ENCODE data around the gene SNX10.
A peak's percentile ranks its signal among the peaks of the same experiment; 100 is the strongest.

Gene SNX10

DNA sequence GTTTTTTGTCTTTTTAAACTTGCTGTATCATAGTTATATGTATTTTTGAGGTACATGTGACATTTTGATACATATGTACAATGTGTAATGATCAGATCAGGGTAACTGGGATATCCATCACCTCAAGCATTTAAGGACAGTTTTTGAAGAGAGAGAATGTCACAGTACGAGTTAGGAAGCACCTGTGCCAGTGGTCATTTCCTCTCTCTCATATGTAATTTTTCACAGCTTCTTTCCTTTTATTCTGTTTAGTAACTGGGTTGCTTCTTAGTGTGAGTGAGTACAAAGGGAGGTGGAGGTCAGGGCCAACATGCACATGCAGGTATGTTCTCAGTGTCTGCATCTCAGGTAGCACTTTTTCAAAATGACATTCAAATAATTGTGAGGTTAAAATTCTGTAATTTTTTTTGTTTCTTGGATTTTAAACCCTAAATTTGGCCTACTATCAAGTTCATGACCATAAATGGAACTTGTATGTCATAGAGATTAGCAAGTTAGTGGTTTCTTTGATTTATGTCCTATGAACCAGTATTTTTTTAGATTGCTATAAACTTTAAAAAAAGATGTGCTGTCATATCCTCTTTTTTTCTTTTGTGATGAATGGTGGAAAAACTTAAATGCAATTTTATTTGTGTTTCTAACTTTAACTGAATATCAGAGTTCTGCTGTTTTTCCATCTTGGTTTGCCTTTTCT is 42.7 kb downstream of the SNX10 start:
- DNase-seq (ENCODE audit: low spot score), result no peak
- FAIRE-seq, result no peak

DNA sequence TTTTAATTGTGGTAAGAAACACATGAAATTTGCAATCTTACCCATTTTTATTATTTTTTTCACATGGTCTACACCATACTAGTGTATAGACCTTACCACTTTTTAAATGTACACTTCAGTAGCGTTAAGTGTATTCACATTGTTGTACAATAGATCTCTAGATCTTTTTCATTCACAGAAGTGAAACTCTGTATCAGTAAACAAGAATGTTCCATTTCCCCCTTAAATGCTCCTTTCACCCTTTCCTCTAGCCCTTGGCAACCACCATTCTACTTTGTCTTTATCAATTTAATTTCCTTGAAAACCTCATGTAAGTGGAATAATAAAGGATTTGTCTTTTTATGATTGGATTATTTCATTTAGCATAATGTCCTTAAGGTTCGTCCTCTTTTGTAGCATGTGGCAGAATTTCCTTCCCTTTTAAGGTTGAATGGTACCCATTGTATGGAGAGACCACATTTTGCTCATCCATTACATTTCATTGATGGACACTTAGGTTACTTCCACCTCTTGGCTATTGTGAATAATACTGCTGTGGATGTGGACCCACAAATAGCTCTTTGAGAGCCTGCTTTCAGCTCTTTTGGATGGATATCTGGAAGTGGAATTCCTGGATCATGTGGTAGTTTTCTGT is 45.7 kb downstream of the SNX10 start:
- DNase-seq (ENCODE audit: low spot score), result no peak
- FAIRE-seq, result no peak

DNA sequence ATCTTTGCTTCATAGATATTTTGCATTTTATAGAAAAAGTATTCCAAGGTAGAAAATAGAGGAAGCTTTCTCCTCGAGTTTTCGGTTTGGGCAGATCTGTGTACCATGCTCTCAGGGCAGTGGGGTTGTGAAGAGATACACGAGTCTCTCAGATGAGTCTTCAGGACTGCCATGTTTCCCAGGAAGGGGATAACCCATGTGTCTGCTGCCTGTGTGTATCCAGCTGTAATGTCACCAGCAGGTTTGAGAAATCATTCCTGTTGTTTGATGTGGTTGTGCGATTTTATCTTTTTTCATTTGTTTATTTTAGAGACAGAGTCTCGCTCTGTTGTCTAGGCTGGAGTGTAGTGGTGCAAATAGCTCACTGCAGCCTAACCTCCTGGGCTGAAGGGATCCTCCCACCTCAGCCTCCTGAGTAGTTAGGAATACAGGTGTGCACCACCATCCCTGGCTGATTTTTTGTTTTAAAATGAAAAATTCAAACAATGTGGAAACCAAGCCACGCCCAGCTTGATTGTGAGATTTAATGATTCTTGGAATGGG is 48.9 kb downstream of the SNX10 start:
- DNase-seq (ENCODE audit: low spot score), result no peak
- FAIRE-seq, result peak; percentile 40

DNA sequence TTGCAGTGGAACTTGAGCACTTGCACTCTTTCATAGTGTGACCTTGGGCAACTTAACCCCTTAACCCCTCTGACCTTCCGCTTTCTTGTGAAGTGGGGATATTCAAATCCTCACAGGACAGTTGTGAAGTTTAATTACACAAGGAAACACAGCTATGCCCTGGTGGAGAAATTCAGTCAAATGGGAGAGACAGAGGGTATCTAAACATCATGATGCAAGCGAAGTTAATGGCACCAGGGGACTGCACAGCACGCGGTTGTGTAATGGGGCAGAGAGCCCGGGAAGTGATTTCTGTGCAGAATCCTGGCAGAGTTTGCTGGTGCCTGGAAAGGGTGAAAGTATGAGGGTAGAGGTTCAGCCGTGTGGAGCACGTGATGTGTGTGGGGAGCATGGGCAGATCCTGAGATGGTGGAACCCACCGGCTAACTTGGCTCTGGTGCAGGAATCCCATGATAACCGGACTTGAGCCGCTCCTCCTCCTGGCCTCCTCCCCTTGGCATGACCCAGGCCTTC is 51.7 kb downstream of the SNX10 start:
- FAIRE-seq (peak; percentile 53), DNase-seq (ENCODE audit: low spot score) (no peak)

DNA sequence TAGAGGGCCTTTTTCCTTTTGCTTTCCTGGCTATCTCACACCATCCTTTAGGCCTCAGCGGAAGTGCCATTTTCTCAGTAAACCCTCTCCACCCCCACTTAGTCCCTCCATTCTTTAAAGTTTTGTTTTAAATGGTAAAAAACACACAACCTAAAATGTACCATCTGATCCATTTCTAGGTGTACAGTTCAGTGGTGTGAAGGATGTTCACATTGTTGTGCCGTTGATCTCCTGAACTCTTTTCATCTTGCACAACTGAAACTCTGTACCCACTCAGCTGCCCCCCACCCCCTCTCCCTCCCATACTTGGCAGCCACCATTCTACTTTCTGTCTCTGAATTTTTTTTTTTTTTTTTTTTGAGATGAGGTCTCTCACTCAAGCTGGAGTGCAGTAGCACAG is 52.2 kb downstream of the SNX10 start:
- FAIRE-seq, result no peak
- DNase-seq (ENCODE audit: low spot score), result no peak

DNA sequence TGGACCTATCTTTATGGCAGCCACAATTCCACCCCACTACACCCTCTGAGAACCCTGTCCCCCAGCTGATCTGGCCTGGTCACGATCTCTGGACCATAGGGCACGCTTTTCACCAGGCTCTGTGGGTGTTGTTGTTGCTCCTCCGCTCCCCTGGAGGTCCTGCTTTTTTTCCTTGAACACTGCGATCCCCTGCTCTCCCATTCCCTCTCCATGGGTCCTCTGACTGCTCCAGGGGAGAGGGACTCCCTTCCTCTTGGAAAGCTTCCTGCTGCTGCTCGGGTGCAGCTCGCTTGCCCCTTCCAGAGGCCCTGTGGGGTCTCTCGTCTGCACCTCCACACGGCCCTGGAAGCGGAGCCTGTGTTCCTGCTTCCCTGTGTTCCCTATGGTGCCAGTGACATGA is 53.5 kb downstream of the SNX10 start:
- DNase-seq (ENCODE audit: low spot score) (no peak), FAIRE-seq (no peak)

DNA sequence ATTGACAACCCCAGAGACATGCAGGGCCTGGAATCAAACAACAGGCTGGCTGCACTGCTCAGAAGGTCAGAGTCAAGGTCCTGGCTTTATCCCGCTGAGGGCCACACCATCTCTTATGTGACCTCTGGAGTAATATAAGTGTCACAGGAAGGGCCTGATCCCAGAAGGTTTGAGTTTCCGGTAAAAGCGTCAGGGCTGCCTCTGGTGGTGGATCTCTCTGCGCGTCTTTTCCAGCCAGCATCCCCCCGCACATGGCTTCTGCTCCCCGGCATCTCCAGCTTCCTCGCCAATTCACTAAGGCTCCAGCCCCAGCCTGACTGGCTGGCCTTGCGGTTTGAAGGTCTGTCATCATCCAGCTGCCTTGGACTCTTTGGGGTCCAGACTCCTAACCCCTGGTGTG is 54.2 kb downstream of the SNX10 start:
- FAIRE-seq, result no peak

DNA sequence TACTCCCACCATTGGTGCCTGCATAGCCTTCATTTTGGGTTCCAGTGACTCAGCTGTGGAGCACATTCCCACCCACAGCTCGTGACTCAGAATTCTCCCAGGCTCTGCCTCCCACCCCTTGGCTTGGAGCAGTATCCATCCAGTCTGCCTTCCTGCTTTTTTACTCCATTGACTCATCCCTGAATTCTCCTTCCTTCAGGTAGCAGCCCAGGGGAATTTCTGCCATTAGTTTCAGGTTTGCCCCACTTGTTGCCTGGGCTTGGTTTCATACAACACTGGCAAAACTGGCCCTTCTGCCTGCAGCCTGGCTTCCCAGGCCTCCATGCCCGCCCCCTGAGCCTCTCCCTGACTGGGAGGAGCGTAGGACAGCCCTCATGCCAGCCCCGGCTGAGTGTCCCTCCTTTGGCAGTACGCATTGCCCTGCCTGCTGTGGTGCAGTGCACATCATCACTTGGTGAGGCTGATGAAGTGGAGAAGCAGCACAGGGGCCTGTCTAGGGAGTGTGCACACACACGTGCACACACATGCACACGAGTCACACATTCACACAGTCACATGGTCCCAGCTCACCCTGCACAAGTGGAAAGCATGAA is 55.0 kb downstream of the SNX10 start:
- FAIRE-seq, result peak; percentile 66
- DNase-seq (ENCODE audit: low spot score), result peak; percentile 82

More for the DNA sequence above, 54.2 kb downstream of the SNX10 start:
- DNase-seq (ENCODE audit: low spot score), result no peak

DNA sequence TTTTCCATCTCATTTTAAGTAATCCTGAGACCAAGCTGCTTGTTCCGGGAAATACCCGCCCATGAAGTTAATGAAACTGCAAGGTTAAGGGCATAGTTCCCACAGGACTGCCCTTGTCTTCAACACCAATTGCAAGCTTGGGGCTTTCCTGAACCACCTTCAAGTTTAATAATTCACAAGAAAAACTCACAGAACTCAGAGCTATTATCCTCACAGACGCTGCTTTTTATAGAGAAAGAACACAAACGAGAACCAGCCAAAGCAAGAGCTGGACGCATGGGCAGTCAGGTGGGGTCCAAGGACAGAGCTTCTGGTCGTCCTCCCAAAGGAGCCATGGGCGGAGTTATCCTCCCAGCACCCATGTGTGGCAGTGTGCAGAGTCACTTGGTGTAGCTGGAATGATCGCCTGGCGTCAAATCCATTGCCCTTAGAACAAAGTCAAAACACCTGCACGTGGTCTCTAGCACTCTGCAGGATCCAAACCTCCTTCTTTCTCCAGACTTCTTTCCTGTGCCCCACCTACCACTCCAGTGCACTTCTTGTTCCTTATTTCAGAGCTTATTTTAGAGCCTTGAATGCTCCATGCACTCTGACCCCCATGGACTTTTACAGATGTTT is 56.7 kb downstream of the SNX10 start:
- DNase-seq (ENCODE audit: low spot score) (no peak), FAIRE-seq (peak; percentile 63)

DNA sequence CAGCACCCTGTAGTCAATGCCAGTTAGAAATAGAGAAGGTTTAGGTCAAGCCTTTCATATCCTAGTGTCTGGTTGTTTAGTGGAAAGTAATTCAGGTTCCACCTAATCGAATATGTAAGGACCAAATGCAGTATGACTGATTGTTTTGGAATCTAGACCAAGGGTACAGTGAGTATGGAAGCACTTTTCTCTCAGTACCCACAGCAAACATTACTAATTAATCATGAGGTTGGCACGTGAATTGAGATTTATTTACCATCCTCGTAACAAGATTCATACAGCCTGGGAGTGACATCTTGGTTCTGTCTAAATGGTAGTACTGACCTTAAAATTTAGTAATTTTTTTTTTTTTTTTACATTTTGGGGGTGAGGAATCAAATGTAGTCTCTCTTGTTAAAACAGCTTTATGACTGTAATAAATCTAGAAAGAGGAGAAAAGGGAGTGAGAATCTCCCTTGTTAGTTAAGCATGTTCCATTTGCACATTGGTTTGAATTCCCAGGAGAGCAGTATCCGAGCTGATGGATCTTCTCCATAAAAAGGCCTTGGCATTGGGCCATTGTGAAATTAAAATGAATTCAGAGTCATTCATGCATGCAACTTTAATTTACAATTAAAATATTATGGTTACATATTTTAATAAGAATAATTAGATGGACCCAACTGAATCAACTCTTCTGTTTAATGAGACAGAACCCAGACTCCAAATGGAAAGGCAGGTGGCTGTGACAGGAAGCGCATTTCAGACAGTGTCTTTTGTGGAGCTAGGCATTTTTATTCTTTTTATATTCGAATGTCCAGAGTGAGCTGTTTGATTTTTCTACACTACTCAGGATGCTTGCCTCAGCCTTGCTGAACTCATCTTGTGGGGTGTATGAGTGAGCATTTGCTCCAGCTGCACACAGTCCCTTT is 57.6 kb downstream of the SNX10 start:
- no peak for FAIRE-seq

DNA sequence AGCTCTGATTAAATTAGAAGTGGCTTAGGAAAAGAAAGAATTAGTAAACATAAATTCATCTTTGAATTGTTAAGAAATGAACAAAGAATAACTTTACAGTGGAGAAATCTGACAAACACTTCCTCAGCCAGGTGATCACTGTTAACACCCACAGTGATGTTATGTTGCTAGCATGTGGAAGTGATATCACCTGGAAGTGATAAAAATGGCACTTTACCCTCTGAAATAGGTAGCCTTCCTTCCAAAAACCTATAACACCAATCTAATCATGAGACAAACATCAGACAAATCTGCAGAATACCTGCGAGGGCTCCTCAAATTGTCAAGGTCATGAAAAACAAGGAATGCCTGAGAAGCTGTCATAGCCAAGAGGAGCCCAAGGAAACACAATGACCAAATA is 59.5 kb downstream of the SNX10 start:
- DNase-seq (ENCODE audit: low spot score) (no peak), FAIRE-seq (no peak)

More for the DNA sequence above, 57.6 kb downstream of the SNX10 start:
- DNase-seq (ENCODE audit: low spot score), result no peak

DNA sequence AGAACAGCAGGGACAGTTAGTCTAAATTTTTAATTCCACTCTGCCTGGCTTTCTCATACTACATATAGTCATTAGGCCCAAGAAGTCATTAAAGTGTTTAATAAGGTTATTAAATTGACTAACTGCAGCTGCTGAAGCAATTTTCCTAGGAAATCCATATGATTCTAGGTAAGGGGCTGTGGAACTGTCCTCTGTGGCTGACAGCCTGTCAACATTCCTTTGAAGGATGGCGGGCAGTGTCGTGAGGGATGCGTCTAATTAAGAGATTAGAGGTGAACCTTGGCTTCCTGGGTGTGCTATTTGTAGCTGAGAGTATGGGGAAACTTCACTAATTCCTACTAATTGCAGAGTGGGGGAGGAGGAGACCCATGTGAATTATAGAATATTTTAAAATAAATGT is 64.6 kb downstream of the SNX10 start:
- FAIRE-seq (no peak), DNase-seq (ENCODE audit: low spot score) (no peak)

DNA sequence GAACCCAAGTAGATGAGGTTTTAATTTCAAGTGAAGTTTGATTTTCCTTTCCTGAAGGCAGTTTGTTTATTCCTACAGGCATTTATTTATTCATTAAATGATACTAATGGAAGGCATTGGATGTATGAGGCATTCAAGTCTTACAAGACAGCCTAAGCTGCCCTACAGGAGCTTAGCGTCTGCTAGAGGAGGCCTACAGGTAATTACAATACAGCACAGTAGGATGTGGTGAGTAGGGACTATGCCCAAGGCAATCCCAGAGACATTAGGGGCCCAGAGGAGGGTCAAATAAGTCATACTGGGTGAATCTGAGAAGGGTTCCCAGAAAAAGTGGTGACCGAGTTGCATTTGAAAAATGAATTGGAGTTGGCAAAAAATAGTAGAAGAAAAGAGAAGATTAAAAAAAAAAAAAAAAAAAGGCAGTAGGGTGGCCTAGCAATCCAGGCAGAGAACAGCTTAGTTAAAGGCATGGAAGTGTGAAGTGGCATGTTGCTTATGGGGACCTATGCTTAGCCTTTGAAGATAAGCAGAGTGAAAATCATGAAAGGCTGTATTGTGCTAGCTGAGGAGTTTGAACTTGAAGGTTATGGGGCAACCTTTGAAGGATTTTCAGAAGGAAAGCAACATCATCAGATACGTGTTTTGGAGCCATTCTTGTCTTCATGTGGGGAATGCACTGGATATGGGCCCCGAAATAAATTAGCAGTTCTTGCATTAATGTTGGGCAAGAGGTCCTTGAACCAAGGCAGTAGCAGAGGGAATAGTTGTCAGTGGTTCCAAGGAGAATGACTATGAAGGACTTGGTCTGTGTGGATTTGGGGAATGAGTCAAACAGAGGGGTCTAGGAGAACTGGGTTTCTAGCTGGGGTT is 65.5 kb downstream of the SNX10 start:
- DNase-seq (ENCODE audit: low spot score), result no peak
- peak; percentile 56 for FAIRE-seq

DNA sequence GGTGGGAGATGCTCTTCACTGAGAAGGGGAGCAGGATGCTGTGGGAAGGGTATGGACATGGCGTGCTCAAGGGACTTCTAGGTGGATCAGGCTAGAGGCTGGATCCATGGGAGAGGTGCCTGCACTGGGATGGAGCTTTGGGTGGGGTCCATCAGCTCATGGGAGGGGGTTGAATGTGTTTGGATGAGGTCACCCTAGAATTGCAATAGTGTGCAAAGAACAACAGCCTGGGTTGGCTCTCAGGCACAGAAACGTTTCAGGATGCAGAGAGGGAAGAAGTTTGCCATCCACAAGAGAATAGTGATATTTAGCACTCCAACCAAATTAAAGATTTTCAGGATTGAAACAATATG is 66.1 kb downstream of the SNX10 start:
- no peak for DNase-seq (ENCODE audit: low spot score)
- peak; percentile 37 for FAIRE-seq

DNA sequence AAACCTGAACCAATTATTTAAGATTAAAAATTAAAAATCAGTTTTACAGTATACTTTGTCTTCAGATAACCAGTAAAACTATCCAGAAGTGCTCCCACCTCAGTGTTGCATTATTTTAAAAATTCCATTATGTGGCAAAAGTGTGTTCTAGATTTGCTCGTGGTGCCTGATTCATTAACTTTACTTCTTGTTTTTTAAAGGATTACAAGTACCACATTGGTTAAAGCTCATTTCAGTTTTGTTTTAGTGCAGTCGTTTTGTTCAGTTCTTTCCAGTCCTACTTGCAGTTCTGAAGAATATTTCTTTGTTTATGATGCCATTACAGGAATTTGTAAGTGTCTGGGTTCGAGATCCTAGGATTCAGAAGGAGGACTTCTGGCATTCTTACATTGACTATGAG is 69.0 kb downstream of the SNX10 start:
- DNase-seq (ENCODE audit: low spot score), result no peak
- no peak for FAIRE-seq

DNA sequence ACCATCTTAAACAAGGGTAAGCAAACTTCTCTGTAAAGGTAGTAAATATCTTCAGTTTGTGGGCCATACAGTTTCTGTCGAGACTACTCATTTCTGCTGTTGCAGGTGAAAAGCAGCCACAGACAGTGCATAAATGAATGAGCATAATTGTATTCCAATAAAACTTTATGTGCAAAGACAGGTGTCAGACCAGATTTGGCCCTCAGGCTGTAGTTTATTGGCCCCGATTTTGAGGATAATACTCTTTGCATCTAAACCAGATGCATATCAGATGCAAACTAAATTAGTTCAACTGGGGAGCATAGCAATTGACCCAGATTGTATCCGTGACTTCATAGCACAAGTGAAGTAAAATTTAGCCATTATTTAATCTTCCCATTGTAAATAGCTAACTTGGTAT is 70.0 kb downstream of the SNX10 start:
- FAIRE-seq, result peak; percentile 74
- DNase-seq (ENCODE audit: low spot score), result no peak

DNA sequence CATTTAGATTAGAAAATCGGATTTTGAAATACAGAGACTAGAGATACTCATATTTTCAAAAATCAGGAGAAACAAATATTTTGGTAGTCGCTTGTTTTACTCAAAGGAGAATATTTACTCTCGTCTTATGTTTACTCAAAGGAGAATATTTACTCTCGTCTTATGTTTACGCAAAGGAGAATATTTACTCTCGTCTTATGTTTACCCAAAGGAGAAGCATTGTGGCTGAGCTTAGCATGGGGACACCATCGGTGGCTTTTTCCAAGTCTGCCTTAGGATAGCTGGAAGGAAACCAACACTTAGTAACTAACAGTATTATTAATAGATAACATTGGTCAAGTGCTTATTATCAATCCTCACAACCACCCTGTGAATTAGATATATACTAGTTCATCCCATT is 71.8 kb downstream of the SNX10 start:
- FAIRE-seq, result no peak

DNA sequence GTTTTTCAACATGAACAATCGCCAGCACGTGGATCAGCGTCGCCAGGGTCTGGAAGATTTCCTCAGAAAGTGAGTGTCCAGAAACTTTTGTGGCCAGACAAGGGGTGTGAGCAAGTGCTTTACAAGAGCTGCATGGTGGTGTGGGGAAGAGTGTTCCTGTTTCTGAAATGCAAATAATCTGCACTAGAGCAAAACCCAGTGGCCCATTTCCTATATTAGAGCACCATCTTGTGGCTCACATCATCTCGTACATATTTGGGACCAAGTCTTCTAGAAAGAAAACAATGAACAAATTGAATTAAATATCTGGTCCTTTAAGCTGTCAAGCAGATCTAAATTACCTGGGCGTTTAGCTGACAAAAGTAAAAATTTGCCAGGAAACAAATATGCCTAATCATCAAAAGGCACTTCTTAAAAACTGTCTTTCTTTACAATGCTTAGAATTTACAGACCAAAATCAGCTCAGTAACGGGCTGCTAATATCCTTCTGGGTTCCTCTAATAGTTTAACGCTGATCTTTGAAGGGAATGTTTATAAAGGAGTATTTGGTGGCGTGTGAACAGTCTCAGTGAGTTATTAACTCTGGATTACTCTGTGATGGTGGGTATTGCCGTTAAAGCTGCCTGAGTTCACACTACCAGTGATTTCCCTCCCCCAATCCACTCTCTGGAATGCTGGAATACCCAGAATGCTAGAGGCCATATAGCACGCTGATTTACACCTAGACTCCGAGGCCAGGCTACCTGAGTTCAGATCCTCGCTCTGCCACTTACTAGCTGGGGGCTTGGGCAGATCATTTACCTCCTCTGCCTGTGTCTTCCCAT is 73.6 kb downstream of the SNX10 start:
- DNase-seq (ENCODE audit: low spot score) (peak; percentile 57), FAIRE-seq (peak; percentile 35)

More for the DNA sequence above, 71.8 kb downstream of the SNX10 start:
- no peak for DNase-seq (ENCODE audit: low spot score)

DNA sequence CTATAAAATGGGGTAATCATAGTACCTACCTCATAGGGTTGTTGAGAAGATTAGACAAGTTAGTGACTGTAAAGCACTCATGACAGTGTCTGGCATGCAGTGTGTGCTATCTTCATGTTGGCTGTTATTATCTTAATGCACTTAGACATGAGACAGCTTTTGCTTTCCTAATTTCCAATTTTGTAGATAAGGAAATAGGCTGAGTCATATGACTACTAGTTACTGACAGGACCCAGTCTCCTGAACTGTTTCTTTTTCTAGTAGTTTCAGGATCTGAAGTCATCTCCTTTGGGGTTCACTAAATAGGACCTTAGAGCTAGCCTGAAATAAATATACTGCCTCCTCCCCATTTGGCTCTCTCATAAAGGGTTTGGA is 74.2 kb downstream of the SNX10 start:
- DNase-seq (ENCODE audit: low spot score), result no peak
- FAIRE-seq, result no peak

Data from urothelium cell line (cell line).